Activated CD4-positive, CD25-positive, alpha-beta regulatory T cell (primary cell): ENCODE results near the gene KHDC4.

Source experiments
- DNase-seq, 4 experiments: peaks; one replicate each; lab custom pipeline; 2025; lab: John Stamatoyannopoulos, UW

The KHDC4 gene

GRCh38 chr1:155969377-155969791 is 35.2 kb upstream of the KHDC4 start:
- DNase-seq: no peak

- no peak for DNase-seq
Observed at GRCh38 chr1:155968670-155969069, 34.5 kb upstream of the KHDC4 start.

GRCh38 chr1:155968051-155968400 is 33.8 kb upstream of the KHDC4 start:
- DNase-seq: no peak

- no peak for DNase-seq
Observed at GRCh38 chr1:155967341-155968050, 33.3 kb upstream of the KHDC4 start.

- no peak for DNase-seq
Observed at GRCh38 chr1:155966750-155967149, 32.5 kb upstream of the KHDC4 start.

GRCh38 chr1:155966135-155966534 is 31.9 kb upstream of the KHDC4 start:
- no peak for DNase-seq

- DNase-seq: no peak
Observed at GRCh38 chr1:155964193-155964592, 30.0 kb upstream of the KHDC4 start.

- DNase-seq: no peak
Observed at GRCh38 chr1:155962599-155963211, 28.5 kb upstream of the KHDC4 start.

- no peak for DNase-seq
Observed at GRCh38 chr1:155961937-155962336, 27.7 kb upstream of the KHDC4 start.

- no peak for DNase-seq
Observed at GRCh38 chr1:155960081-155960745, 26.0 kb upstream of the KHDC4 start.

GRCh38 chr1:155957411-155957915 is 23.2 kb upstream of the KHDC4 start:
- no peak for DNase-seq

GRCh38 chr1:155954645-155955044 is 20.4 kb upstream of the KHDC4 start:
- DNase-seq: no peak

- no peak for DNase-seq
Observed at GRCh38 chr1:155952505-155952890, 18.3 kb upstream of the KHDC4 start.

GRCh38 chr1:155951753-155952504 is 17.7 kb upstream of the KHDC4 start:
- DNase-seq: no peak

- no peak for DNase-seq
Observed at GRCh38 chr1:155950829-155951228, 16.6 kb upstream of the KHDC4 start.

GRCh38 chr1:155947741-155948140 is 13.5 kb upstream of the KHDC4 start:
- DNase-seq: no peak

GRCh38 chr1:155947292-155947691 is 13.1 kb upstream of the KHDC4 start:
- DNase-seq: no peak

- DNase-seq: no peak
Observed at GRCh38 chr1:155946633-155947219, 12.5 kb upstream of the KHDC4 start.

- no peak for DNase-seq
Observed at GRCh38 chr1:155944444-155944799, 10.2 kb upstream of the KHDC4 start.

- no peak for DNase-seq
Observed at GRCh38 chr1:155942578-155943141, 8.4 kb upstream of the KHDC4 start.

GRCh38 chr1:155941845-155942531 is 7.8 kb upstream of the KHDC4 start:
- DNase-seq: no peak
